HG03064 (cell line): ENCODE data around the gene ERLIN1.
"Not testable (repeated sequence)": the region's sequence is repeated elsewhere in the genome, so short reads cannot be mapped to it uniquely, and the experiment has no call there.

Experiments
- ATAC-seq: cut with Tn5 transposase; IDR thresholded peaks from one replicate; pipeline ENCODE4 v1.9.1; 2021; ENCODE audit warnings: low read depth; ENCODE audit not compliant: unreplicated experiment

ERLIN1 gene

DNA sequence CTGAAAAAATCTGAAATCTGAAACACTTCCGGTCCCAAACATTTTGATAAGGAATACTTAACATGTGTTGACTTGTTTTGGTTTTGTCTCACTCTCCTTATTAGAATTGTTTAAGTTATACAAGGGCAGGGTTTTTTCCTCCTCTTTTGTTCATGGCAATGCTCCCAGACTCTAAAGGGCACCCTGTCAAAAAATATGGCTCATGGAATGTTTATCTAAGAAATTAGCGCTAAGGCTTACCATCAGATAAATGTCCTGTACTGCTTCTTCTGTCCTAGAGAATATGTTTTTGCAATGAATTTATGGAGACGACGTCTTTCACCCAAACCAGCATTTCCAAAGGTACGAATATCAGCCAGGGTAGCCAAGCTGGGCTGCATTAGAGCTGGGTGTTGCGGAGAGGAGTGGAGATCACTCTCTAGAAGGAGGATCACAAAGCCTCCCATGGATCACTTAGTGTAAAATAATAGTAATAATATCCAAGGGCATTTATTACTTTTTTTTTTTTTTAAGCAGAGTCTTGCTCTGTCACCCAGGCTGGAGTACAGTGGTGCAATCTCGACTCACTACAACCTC is 46.8 kb downstream of the ERLIN1 start:
- no peak for ATAC-seq

- no peak for ATAC-seq
These were observed 50.3 kb downstream of the ERLIN1 start for GRCh38 chr10:100135486-100135885.

DNA sequence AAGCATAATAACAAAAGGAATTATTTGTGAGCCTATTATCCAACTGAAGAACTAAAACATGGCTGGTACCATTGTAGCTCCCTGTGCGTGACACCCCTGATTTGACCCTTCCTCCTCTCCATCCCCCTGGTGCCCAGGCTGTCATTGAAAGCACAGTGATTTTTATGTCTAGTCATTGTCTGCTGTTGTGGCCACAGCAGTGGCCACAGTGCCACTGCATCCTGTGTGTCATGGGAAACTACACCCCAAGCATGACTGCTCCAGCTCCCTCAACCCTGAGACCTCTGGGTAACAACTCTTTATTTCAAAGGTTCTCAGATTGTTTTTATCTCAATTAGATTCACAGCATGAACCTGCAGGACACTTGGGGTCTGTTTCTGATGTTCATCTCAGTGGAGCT is 52.0 kb downstream of the ERLIN1 start:
- ATAC-seq, result no peak

GRCh38 chr10:100132427-100132826 is 53.4 kb downstream of the ERLIN1 start:
- ATAC-seq, result no peak

GRCh38 chr10:100131571-100131970 is 54.3 kb downstream of the ERLIN1 start:
- ATAC-seq, result no peak

DNA sequence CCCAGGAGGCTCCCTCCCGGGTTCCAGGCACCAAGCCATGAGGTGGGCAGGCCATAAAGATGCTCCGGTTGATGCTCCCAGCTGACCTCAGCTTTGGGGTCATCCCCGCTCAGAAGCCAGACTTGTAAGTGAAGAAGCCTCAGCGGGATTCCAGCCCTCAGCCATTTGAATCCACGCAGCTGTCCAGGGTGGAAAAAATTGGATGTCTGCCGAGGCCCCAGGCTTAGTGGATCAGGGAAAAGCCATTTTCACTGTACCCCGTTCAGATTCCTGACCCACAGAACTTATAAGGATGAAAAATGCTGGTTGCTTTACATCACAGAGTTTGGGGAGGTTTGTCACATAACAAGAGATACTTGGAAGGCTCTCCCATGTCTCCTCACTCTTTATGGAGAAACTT is 55.0 kb downstream of the ERLIN1 start:
- ATAC-seq, result no peak

- no peak for ATAC-seq
These were observed 56.4 kb downstream of the ERLIN1 start for GRCh38 chr10:100129424-100129823.

DNA sequence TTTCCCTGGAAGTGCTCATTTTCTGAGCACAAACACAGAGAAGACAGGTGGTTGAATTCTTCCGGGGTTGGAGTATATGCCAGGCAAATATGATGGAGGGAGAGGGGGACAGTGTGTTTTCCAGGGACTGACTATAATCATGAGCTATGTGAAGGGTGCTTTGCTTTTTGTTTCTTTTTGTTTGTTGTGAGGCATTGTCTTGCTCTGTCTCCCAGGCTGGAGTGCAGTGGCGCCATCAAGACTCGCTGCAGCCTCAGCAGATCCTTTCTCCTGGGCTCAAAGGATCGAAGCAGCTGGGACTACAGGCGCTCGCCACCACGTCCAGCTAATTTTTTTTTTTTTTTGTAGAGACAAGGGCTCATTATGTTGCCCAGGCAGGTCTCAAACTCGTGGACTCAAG is 56.9 kb downstream of the ERLIN1 start:
- no peak for ATAC-seq

- not testable (repeated sequence) for ATAC-seq
These were observed 60.5 kb downstream of the ERLIN1 start for GRCh38 chr10:100125335-100125734.

- ATAC-seq, result no peak
These were observed 61.7 kb downstream of the ERLIN1 start for GRCh38 chr10:100124097-100124496.

GRCh38 chr10:100122780-100123179 is 63.0 kb downstream of the ERLIN1 start:
- ATAC-seq, result no peak

DNA sequence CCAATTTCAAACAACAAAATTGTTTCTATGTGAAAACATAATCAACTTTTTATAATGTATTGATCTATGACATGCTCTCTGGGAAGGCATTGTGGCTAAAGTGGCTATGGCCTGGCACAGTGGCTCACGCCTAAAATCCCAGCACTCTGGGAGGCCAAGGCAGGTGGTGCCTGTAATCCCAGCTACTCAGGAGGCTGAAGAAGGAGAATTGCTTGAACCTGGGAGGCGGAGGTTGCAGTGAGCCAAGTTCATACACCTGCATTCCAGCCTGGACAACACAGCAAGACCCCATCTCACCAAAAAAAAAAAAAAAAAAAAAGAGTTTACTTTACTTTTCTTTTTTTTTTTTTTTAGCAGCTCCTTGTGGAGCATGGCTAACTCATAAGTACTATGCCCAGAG is 65.3 kb downstream of the ERLIN1 start:
- ATAC-seq, result no peak

- ATAC-seq, result no peak
These were observed 66.1 kb downstream of the ERLIN1 start for GRCh38 chr10:100119726-100120125.

- no peak for ATAC-seq
These were observed 70.7 kb downstream of the ERLIN1 start for GRCh38 chr10:100114976-100115770.

GRCh38 chr10:100114460-100114859 is 71.4 kb downstream of the ERLIN1 start:
- no peak for ATAC-seq

- no peak for ATAC-seq
These were observed 76.2 kb downstream of the ERLIN1 start for GRCh38 chr10:100109670-100110069.

GRCh38 chr10:100106865-100107264 is 79.0 kb downstream of the ERLIN1 start:
- ATAC-seq, result no peak

GRCh38 chr10:100104300-100104699 is 81.5 kb downstream of the ERLIN1 start:
- no peak for ATAC-seq

- no peak for ATAC-seq
These were observed 82.2 kb downstream of the ERLIN1 start for GRCh38 chr10:100103581-100103980.

GRCh38 chr10:100101192-100102076 is 84.4 kb downstream of the ERLIN1 start:
- no peak for ATAC-seq

- no peak for ATAC-seq
These were observed 85.1 kb downstream of the ERLIN1 start for GRCh38 chr10:100100651-100101184.
